Stimulated activated CD8-positive, alpha-beta memory T cell treated with anti-CD3 and anti-CD28 coated beads, Interleukin-12 subunit alpha, Interleukin-12 subunit beta, amount 100 ng/mL, for 4 hours (primary cell): ENCODE measurements around the gene SLFN11.
"Not testable (repeated sequence)": the region's sequence is repeated elsewhere in the genome, so short reads cannot be mapped to it uniquely, and the experiment has no call there.

Experiments used
- DNase-seq: peaks from one replicate; pipeline ENCODE4 v3.0.0-alpha.2; 2020; ENCODE audit warnings: low read depth

Gene SLFN11

GRCh38 chr17:35352284-35352683, 21.1 kb downstream of the SLFN11 start:
- no peak for DNase-seq

- no peak for DNase-seq
Measured at GRCh38 chr17:35350493-35350892, 22.9 kb downstream of the SLFN11 start.

GRCh38 chr17:35345926-35346771, 27.3 kb downstream of the SLFN11 start:
- no peak for DNase-seq

GRCh38 chr17:35345445-35345925, 27.9 kb downstream of the SLFN11 start:
- DNase-seq: no peak

- DNase-seq: no peak
Measured at GRCh38 chr17:35344262-35344661, 29.2 kb downstream of the SLFN11 start.

DNA sequence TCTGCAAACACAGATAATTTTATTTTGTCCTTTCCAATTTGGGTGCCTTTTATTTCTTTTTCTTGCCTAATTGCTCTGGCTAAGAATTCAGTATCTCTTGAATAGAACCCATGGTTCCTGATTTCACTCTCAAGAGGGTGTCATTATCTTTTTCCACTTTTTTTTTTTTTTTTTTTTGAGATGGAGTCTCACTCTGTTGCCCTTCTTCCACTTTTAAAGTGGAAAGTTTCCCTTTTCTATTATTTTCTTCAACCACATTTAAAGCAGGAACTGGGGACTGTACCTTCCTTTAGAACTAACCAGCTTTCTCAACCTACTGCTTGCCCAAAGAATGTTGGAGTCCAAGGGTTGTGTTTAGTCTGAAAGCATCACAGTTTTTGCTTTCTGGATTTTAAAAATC, 31.1 kb downstream of the SLFN11 start:
- DNase-seq: no peak

DNA sequence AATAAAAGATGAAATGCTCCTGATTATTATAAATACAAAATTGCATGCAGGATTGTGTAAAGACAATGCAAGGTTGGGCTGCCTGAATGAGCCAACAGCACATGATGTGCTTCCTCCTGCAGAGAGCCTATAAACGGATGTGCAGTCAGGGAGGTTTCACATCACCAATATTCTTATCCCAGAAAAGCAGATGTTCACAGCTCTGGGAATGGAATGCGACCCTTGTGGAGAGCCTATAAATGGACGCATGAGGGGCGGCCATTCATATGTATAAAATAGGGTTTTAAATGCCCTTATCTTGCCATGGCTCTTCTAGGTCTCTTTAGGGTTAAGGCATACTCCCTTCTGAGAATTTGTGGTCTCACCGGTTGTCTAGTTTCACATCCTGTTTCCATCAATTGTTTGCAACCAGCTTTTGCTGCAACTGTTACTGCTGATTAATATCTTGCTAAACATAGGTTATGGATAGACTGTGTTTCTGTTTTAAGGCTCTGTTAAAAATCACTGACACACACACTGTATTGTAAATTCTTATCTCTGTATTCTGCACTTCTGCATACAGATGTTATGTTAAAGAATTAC, 31.9 kb downstream of the SLFN11 start:
- no peak for DNase-seq

DNA sequence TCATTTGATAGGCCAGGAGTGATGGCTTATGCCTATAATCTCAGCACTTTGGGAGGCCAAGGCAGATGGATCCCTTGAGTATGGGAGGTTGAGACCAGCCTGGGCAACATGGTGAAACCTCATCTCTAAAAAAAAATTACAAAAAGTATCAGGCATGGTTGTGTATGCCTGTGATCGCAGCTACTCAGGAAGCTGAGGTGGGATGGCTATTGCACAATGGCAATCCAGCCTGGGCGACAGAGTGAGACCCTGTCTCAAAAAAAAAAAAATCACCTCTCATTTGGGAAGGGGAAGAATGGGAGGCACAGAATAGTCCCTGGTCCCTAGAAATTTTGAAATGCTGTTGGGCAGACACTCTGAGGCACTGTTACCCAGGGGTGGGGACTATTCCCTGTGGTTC, 35.2 kb downstream of the SLFN11 start:
- no peak for DNase-seq

GRCh38 chr17:35337364-35337763, 36.1 kb downstream of the SLFN11 start:
- no peak for DNase-seq

- not testable (repeated sequence) for DNase-seq
Measured at GRCh38 chr17:35333578-35333977, 39.8 kb downstream of the SLFN11 start.

DNA sequence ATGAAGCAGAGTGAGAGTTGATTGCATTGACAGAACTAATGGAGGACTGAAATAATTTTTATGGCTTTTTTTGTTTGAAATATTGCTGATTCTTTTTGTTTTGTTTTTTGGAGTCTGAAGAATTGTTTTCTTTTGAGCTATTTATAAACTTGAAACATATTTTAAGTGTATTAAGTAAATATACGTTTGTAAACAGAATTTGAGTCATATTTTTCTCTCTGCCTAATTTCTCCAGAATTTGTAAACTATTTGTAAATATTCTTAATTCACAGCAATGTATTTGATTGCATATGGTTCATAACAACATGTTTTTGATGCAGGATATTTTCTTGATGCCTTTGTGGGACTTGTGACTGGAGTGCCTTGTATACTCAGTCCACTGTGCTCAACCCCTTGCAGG, 50.7 kb downstream of the SLFN11 start:
- no peak for DNase-seq

GRCh38 chr17:35315971-35316370, 57.5 kb downstream of the SLFN11 start:
- DNase-seq: no peak

DNA sequence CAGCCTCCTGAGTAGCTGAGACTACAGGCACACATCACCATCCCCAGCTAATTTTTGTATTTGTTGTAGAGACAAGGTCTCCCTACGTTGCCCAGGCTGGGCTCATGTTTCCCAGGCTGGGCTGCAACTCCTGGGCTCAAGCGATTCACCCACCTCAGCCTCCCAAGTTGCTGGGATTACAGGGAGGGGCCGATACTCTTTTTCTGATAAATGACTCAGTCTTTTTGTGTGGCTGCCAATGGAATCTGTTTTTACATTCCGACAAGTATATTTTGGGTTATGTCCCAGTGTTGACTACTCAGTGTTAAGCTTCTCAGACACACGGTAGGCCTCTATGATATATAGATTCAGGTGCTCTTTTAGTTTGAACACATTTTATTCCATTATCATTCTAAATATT, 58.1 kb downstream of the SLFN11 start:
- DNase-seq: no peak

GRCh38 chr17:35314415-35315216, 58.8 kb downstream of the SLFN11 start:
- DNase-seq: no peak

DNA sequence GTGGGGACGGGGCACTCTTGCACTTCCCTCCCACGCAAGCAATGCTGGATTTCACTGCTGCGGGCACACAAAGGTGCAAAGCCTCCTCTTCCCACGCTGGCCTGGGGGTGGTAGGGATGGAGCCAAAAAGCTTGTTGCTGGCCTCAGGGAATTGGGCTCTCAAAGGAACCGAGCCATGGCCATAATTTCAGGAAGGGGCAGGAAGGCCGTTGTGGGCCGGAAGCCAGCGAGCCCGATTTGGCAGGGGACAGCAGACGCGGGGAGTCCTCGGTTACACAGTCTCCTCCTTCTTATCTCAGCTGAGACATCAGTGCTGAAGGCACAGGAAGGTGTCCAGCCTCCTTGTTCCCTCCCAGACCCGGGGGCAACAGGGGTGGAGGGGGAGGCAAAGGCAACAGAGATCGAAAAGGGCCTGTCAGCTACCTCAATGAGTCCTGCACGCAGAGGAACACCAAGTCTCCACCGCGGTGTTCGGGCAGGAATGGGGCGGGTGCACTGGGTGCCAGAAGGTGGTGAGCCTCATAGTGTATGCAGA, 59.5 kb downstream of the SLFN11 start:
- peak; percentile 2 for DNase-seq

DNA sequence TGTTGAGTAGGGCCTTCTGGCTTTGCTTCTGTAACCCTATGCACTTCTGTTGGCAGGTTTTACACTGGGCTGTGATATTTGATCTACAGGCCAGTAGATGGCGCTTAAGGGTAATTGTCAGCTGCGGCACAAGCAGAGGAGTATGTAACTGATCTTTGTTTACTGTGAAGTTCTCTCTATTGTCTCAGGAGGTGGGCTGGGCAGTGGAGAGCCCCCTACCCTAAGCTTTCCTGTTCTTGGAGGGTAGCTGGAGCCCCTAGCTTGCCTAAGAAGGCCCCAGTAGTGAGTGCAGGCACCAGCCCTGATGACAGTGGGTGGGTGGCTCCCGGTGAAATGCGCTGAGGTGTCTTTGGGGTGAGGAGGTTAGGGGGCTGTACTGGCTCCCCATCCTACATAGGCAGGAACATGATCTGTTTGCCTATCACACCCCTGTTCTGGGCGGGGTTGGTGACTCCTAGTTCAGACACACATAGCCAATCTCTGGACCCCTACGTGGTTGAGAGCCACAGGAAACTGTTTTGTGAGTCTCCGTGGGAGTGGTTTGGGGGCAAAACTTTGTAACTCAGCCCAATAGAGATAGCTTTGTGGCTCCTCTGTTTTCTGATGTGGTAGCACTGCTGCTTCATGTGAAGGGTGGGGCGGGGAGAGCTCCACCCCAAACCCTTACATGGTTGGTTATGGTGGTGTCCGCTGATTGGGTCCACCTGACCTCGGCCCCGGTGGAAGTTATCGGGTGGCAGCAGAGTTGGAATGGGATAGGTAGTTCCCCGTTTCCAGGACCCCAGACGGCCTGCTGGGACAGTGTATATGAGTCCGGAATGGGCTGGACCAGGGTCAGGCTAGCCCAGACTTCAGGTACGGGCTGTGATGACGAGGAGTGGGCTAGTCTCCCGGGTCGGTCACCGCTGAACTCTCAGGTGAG, 60.4 kb downstream of the SLFN11 start:
- peak; percentile 68 for DNase-seq

DNA sequence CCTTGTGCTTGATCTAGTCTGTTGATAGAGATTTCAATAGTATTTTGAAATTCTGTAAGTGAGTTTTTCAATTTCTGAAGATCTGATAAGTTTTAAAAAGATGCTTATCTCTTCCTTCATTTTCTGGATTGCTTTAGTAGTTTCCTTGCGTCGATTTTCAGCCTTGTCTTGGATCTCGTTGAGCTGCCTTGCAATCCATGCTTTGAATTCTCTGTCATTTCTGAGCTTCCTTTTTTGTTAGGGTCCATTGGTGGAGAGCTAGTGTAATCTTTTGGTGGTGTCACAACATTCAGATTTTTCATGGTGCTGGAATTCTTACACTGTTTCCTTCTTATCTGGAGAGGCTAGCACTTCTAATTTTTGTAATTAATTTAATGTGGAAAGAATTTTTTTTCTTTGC, 61.1 kb downstream of the SLFN11 start:
- DNase-seq: no peak

- not testable (repeated sequence) for DNase-seq
Measured at GRCh38 chr17:35309345-35309744, 64.1 kb downstream of the SLFN11 start.
